Gastrocnemius medialis (tissue), 4 donors: ENCODE results near the gene ADGRV1. TPM values are rescaled to one million over a fixed set of nuclear protein-coding genes. Genes with fewer than 3 reads are reported as not detected.
"Not testable (repeated sequence)": the region's sequence is repeated elsewhere in the genome, so short reads cannot be mapped to it uniquely, and the experiment has no call there.

ENCODE experiments used
- ATAC-seq, 2 donors: fragments of 150-250 bp; one replicate each; pipeline ENCODE4 v1.9.1; 2016
- DNase-seq, 2 donors: peaks; one replicate each; pipeline ENCODE4 v3.0.0-alpha.2; 2019
- H3K27ac ChIP-seq, 4 donors: fragments of 200-600 bp; sonication (generic); 1 replicate in 1 of 4; 2 replicates in 3 of 4; pipeline ENCODE4 v1.5.1; 2016 to 2018; ENCODE audit warnings: mild to moderate bottlenecking in 2 of 4, moderate library complexity in 1 of 4
- H3K27me3 ChIP-seq, 3 donors: fragments of 200-600 bp; sonication (generic) in 2 of 3; 1 replicate in 1 of 3; 2 replicates in 2 of 3; pipeline versions ENCODE4 v1.5.1 to v1.6.0; 2016 to 2019; ENCODE audit warnings: mild to moderate bottlenecking in 1 of 3, moderate library complexity in 1 of 3
- H3K36me3 ChIP-seq, 2 donors: fragments of 200-600 bp; sonication (generic) in 1 of 2; one replicate each; pipeline ENCODE4 v1.5.1; 2017 to 2018
- H3K4me1 ChIP-seq, 2 donors: fragments of 200-600 bp; sonication (generic) in 1 of 2; one replicate each; pipeline ENCODE4 v1.5.1; 2016 to 2017; ENCODE audit warnings: mild to moderate bottlenecking in 2 of 2
- H3K4me3 ChIP-seq, 4 donors: fragments of 200-600 bp; sonication (generic) in 3 of 4; 1 replicate in 1 of 4; 2 replicates in 3 of 4; pipeline ENCODE4 v1.5.1; 2016 to 2019; ENCODE audit warnings: mild to moderate bottlenecking in 2 of 4
- H3K9me3 ChIP-seq, 3 donors: fragments of 200-600 bp; sonication (generic) in 2 of 3; 1 replicate in 1 of 3; 2 replicates in 2 of 3; pipeline ENCODE4 v1.5.1; 2016 to 2019
- CTCF ChIP-seq, 5 experiments: fragments of 450-650 bp in 3 of 5; fragments of 200-600 bp in 2 of 5; sonication (generic) in 2 of 5; IDR thresholded peaks in 4 of 5; conservative IDR thresholded peaks in 1 of 5; 1 replicate in 4 of 5; 2 replicates in 1 of 5; pipeline ENCODE4 v1.5.1; 2016 to 2019; ENCODE audit warnings: antibody characterized with exemption in 5 of 5, mild to moderate bottlenecking in 3 of 5, moderate library complexity in 3 of 5
- POLR2A ChIP-seq, 2 donors: fragments of 450-650 bp; IDR thresholded peaks; one replicate each; pipeline ENCODE4 v1.6.1; 2017; ENCODE audit warnings: antibody characterized with exemption in 2 of 2, mild to moderate bottlenecking in 2 of 2, moderate library complexity in 2 of 2
- in situ Hi-C, 4 donors: fragments of 200-750 bp; cut with MboI; loops; one replicate each; pipeline versions ENCODE4 v1.15.0 to v1.8.0; 2017; ENCODE audit warnings: low sequenced_read_pairs in 4 of 4
- intact Hi-C: fragments of 100-400 bp; cut with DNase I; formaldehyde crosslinking; loops from one replicate; pipeline ENCODE4 v1.15.1; 2023; ENCODE audit warnings: low total_unique reads
- total RNA-seq, 4 donors: library from RNA; depleted of rRNA; stranded (reverse); fragments of >200 nt; gene quantifications; one replicate each; pipeline versions ENCODE4 v1.1.0 to v1.2.3, GENCODE V29; 2016

Gene ADGRV1
- total RNA-seq, 4 donors from 2014 or later = 0.22 to 0.41 TPM; not detected in 2

DNA sequence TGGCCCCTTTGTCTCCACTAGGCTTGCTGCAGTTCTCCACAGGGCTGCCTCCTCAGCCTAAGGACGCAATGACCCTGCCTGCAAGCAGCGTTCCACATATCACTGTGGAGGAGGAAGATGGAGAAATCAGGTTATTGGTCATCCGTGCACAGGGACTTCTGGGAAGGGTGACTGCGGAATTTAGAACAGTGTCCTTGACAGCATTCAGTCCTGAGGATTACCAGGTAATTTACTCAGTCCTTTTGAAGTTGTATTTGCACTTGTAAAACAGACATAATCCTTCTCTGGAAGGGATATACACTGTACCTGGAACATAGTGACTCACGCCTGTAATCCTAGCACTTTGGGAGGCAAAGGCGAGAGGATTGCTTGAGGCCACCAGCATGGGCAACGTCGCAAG is 116.6 kb downstream of the ADGRV1 start:
- ATAC-seq = no peak
- H3K27ac ChIP-seq = no peak overlapping the region
- DNase-seq = no peak
- in situ Hi-C loops = no loop called here
- no peak for TF ChIP-seq POLR2A (IDR thresholded peaks at IDR 0.05)
- TF ChIP-seq CTCF (IDR thresholded peaks at IDR 0.05 in 4 of 5, conservative IDR thresholded peaks at IDR 0.05 in 1 of 5) = no peak
- H3K4me3 ChIP-seq = no peak overlapping the region
- H3K9me3 ChIP-seq = no peaks in the 10 kb centered on the region
- no peaks in the 10 kb centered on the region for H3K4me1 ChIP-seq
- no peaks in the 10 kb centered on the region for H3K36me3 ChIP-seq
- H3K27me3 ChIP-seq = no peaks in the 10 kb centered on the region
- intact Hi-C loops = no loop called here

DNA sequence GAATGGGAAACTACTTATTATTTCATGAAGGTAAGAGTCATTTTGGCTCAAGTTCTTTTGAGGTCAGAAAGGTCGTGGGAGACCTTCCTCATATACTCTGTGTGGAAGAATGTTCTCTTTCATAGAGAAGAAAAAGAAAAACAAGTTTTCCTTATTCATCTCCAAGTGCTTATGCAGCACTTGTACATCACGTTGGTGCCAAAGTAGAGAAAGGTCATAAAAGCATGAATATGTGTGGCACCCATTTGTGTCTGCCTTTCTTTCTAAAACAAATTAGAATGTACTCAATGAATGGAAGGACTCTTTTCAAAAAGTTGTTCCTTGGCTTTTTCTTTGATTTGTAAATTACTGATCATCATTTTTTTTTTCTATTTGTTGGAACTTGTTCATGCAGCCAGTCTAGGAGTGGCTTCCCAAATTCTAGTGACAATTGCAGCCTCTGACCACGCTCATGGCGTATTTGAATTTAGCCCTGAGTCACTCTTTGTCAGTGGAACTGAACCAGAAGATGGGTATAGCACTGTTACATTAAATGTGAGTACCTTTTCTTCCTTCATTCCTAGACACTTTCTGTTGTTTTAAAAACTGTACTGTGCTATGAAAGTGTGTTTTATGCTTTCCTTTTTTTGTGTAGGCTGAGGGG is 122.4 kb downstream of the ADGRV1 start:
- TF ChIP-seq POLR2A (IDR thresholded peaks at IDR 0.05) (no peak), CTCF (IDR thresholded peaks at IDR 0.05 in 4 of 5, conservative IDR thresholded peaks at IDR 0.05 in 1 of 5) (no peak)
- in situ Hi-C loops = no loop called here
- no peak overlapping the region for H3K27ac ChIP-seq

DNA sequence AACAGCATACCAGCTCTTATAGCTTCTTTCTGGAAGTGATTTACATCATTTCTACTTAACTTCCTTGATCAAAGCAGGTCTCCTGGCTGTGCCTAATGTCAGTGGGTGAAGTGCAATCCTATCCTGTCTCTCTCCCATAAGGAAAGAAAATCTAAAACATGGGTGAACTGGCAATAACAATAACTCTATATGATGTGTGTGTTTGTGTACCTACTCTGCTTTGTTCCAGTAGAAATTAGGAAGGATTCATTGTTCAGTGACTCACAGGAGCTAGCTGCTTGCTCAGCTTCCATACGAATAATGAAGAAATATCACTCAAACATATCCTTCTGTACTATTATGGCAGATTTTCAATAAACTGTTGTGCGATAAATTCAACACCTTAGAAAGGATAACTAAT is 123.7 kb downstream of the ADGRV1 start:
- in situ Hi-C loops (no loop called here), intact Hi-C loops (no loop called here)
- no peaks in the 10 kb centered on the region for H3K36me3 ChIP-seq
- no peaks in the 10 kb centered on the region for H3K27me3 ChIP-seq
- no peaks in the 10 kb centered on the region for H3K9me3 ChIP-seq
- no peak for ATAC-seq
- no peak overlapping the region for H3K27ac ChIP-seq
- no peaks in the 10 kb centered on the region for H3K4me1 ChIP-seq
- no peak overlapping the region for H3K4me3 ChIP-seq
- TF ChIP-seq POLR2A (IDR thresholded peaks at IDR 0.05) (no peak), CTCF (IDR thresholded peaks at IDR 0.05 in 4 of 5, conservative IDR thresholded peaks at IDR 0.05 in 1 of 5) (no peak)
- no peak for DNase-seq

More for the DNA sequence above, 122.4 kb downstream of the ADGRV1 start:
- DNase-seq (no peak), ATAC-seq (no peak)
- intact Hi-C loops = no loop called here
- H3K36me3 ChIP-seq = no peaks in the 10 kb centered on the region
- H3K4me1 ChIP-seq = no peaks in the 10 kb centered on the region
- no peaks in the 10 kb centered on the region for H3K9me3 ChIP-seq
- H3K4me3 ChIP-seq = no peak overlapping the region
- no peaks in the 10 kb centered on the region for H3K27me3 ChIP-seq

- no peaks in the 10 kb centered on the region for H3K9me3 ChIP-seq
- in situ Hi-C loops = no loop called here
Measured at GRCh38 chr5:90685425-90686022, 126.9 kb downstream of the ADGRV1 start.

DNA sequence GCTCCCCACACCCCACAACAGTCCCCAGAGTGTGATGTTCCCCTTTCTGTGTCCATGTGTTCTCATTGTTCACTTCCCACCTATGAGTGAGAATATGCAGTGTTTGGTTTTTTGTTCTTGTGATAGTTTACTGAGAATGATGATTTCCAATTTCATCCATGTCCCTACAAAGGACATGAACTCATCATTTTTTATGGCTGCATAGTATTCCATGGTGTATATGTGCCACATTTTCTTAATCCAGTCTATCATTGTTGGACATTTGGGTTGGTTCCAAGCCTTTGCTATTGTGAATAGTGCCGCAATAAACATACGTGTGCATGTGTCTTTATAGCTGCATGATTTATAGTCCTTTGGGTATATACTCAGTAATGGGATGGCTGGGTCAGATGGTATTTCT is 127.8 kb downstream of the ADGRV1 start:
- H3K4me3 ChIP-seq, intact Hi-C loops, H3K27me3 ChIP-seq, H3K36me3 ChIP-seq, H3K9me3 ChIP-seq, H3K4me1 ChIP-seq, ATAC-seq, H3K27ac ChIP-seq, DNase-seq, in situ Hi-C loops: not testable (repeated sequence)

More at GRCh38 chr5:90685425-90686022, 126.9 kb downstream of the ADGRV1 start:
- no peak overlapping the region for H3K27ac ChIP-seq
- H3K4me1 ChIP-seq = no peaks in the 10 kb centered on the region
- ATAC-seq = no peak
- TF ChIP-seq POLR2A (IDR thresholded peaks at IDR 0.05) (no peak), CTCF (IDR thresholded peaks at IDR 0.05 in 4 of 5, conservative IDR thresholded peaks at IDR 0.05 in 1 of 5) (no peak)
- intact Hi-C loops = no loop called here
- no peak overlapping the region for H3K4me3 ChIP-seq
- H3K27me3 ChIP-seq = no peaks in the 10 kb centered on the region
- H3K36me3 ChIP-seq = no peaks in the 10 kb centered on the region
- no peak for DNase-seq

DNA sequence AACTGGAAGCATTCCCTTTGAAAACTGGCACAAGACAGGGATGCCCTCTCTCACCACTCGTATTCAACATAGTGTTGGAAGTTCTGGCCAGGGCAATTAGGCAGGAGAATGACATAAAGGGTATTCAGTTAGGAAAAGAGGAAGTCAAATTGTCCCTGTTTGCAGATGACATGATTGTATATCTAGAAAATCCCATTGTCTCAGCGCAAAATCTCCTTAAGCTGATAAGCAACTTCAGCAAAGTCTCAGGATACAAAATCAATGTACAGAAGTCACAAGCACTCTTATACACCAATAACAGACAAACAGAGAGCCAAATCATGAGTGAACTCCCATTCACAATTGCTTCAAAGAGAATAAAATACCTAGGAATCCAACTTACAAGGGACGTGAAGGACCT is 128.9 kb downstream of the ADGRV1 start:
- in situ Hi-C loops, intact Hi-C loops: not testable (repeated sequence)

More for the DNA sequence above, 128.9 kb downstream of the ADGRV1 start:
- not testable (repeated sequence) for H3K27ac ChIP-seq, H3K4me1 ChIP-seq, H3K27me3 ChIP-seq, H3K4me3 ChIP-seq, DNase-seq, H3K36me3 ChIP-seq, H3K9me3 ChIP-seq, ATAC-seq
